KMS-11 (cell line): Measurements from ENCODE around the gene FBXO31.

Experiments
- H2AFZ ChIP-seq: fragments of 200-600 bp; sonication (generic); 2 replicates; pipeline ENCODE4 v1.6.1; 2016; ENCODE audit warnings: antibody characterized with exemption, mixed run types, low read depth
- H3K27ac ChIP-seq: fragments of 200-600 bp; sonication (generic); 2 replicates; pipeline ENCODE4 v1.6.1; 2016; ENCODE audit warnings: mild to moderate bottlenecking, mixed run types
- H3K27me3 ChIP-seq: fragments of 200-600 bp; sonication (generic); 2 replicates; pipeline ENCODE4 v1.6.1; 2017; ENCODE audit warnings: mild to moderate bottlenecking, low read depth, mixed run types, moderate library complexity; ENCODE audit not compliant: insufficient read depth
- H3K36me3 ChIP-seq: fragments of 200-600 bp; sonication (generic); 2 replicates; pipeline ENCODE4 v1.6.1; 2017; ENCODE audit warnings: mild to moderate bottlenecking, mixed run types; ENCODE audit not compliant: insufficient read depth
- H3K4me1 ChIP-seq: fragments of 200-600 bp; sonication (generic); 2 replicates; pipeline ENCODE4 v1.6.1; 2016; ENCODE audit warnings: mild to moderate bottlenecking, low read depth, mixed run types; ENCODE audit not compliant: poor library complexity, severe bottlenecking
- H3K4me2 ChIP-seq: fragments of 200-600 bp; sonication (generic); 2 replicates; pipeline ENCODE4 v1.7.0; 2016; ENCODE audit warnings: mild to moderate bottlenecking, mixed run types
- H3K4me3 ChIP-seq: fragments of 200-600 bp; sonication (generic); IDR thresholded peaks from 2 replicates; pipeline ENCODE4 v1.6.1; 2017; ENCODE audit warnings: low read depth, low read length, mixed read lengths; ENCODE audit not compliant: insufficient read depth
- H3K79me2 ChIP-seq: fragments of 200-600 bp; sonication (generic); 2 replicates; pipeline ENCODE4 v1.6.1; 2016; ENCODE audit warnings: low read depth, mixed run types; ENCODE audit not compliant: insufficient read depth
- H3K9ac ChIP-seq: fragments of 200-600 bp; sonication (generic); 2 replicates; pipeline ENCODE4 v1.6.1; 2016; ENCODE audit warnings: mild to moderate bottlenecking, mixed run types
- H4K20me1 ChIP-seq: fragments of 200-600 bp; sonication (generic); 2 replicates; pipeline ENCODE4 v1.6.1; 2016; ENCODE audit warnings: mild to moderate bottlenecking, mixed run types; ENCODE audit not compliant: insufficient read depth
- CTCF ChIP-seq: fragments of 200-600 bp; sonication (generic); conservative IDR thresholded peaks from 2 replicates; pipeline ENCODE4 v1.6.1; 2017; ENCODE audit warnings: low read depth, mild to moderate bottlenecking, antibody characterized with exemption, low read length, moderate library complexity, mixed read lengths

The FBXO31 gene

DNA sequence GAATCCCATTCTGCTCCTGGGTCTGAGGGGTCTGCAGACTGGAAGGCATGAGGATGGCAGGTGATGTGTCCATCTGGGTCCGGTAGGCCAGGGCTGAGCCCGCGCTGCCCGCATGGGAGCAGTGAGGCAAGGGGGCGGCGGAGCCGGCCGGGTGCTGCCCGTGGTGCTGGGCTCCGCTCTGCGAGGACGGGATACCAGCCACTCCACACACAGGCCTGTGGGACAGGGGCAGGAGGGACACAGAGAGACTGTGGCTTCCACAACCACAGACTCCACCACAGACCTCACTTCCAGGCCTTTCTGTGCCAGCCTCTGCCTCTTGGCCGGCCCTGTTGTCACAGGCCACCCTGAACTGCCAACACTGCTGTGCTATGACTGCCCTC lies 33.9 kb upstream of the FBXO31 start:
- no peak for TF ChIP-seq CTCF
- H3K4me1 ChIP-seq = no peaks in the 10 kb centered on the region
- H3K9ac ChIP-seq = no peak overlapping the region
- H3K27me3 ChIP-seq = no peaks in the 10 kb centered on the region
- no peaks in the 10 kb centered on the region for H3K79me2 ChIP-seq
- no peak overlapping the region for H3K27ac ChIP-seq
- H3K4me3 ChIP-seq = no peak overlapping the region
- H3K36me3 ChIP-seq = no peaks in the 10 kb centered on the region; the same call in 1 of the 2 replicates
- H3K4me2 ChIP-seq = no peak overlapping the region
- H4K20me1 ChIP-seq = no peaks in the 10 kb centered on the region
- H2AFZ ChIP-seq = no peak overlapping the region

GRCh38 chr16:87416826-87417527 lies 33.4 kb upstream of the FBXO31 start:
- Histone ChIP-seq H4K20me1 (no peaks in the 10 kb centered on the region), H3K36me3 (no peaks in the 10 kb centered on the region; the same call in 1 of the 2 replicates), H3K9ac (no peak overlapping the region)

GRCh38 chr16:87415441-87415840 lies 31.9 kb upstream of the FBXO31 start:
- H3K9ac ChIP-seq = no peak overlapping the region
- no peak for TF ChIP-seq CTCF
- no peaks in the 10 kb centered on the region for H3K4me1 ChIP-seq

More at GRCh38 chr16:87416826-87417527, 33.4 kb upstream of the FBXO31 start:
- Histone ChIP-seq H3K27ac (no peak overlapping the region), H3K27me3 (no peaks in the 10 kb centered on the region), H3K79me2 (no peaks in the 10 kb centered on the region), H2AFZ (no peak overlapping the region), H3K4me3 (no peak overlapping the region), H3K4me1 (no peaks in the 10 kb centered on the region), H3K4me2 (no peak overlapping the region)
- peak; percentile 63 for TF ChIP-seq CTCF

GRCh38 chr16:87414251-87414680 lies 30.7 kb upstream of the FBXO31 start:
- Histone ChIP-seq H3K4me1 (no peaks in the 10 kb centered on the region), H2AFZ (no peak overlapping the region), H3K79me2 (no peaks in the 10 kb centered on the region), H3K9ac (no peak overlapping the region), H3K4me2 (no peak overlapping the region), H3K27ac (no peak overlapping the region), H4K20me1 (no peaks in the 10 kb centered on the region), H3K27me3 (no peaks in the 10 kb centered on the region), H3K36me3 (no peaks in the 10 kb centered on the region; the same call in 1 of the 2 replicates), H3K4me3 (no peak overlapping the region)
- TF ChIP-seq CTCF = no peak

More at GRCh38 chr16:87415441-87415840, 31.9 kb upstream of the FBXO31 start:
- Histone ChIP-seq H3K36me3 (no peaks in the 10 kb centered on the region; the same call in 1 of the 2 replicates), H3K27ac (no peak overlapping the region), H3K27me3 (no peaks in the 10 kb centered on the region), H3K79me2 (no peaks in the 10 kb centered on the region), H3K4me2 (no peak overlapping the region), H4K20me1 (no peaks in the 10 kb centered on the region), H3K4me3 (no peak overlapping the region), H2AFZ (no peak overlapping the region)
